ENCODE measurements around the gene ANKRD10. TPM values are rescaled to one million over a fixed set of nuclear protein-coding genes. Genes with fewer than 3 reads are reported as not detected.
A peak's percentile ranks its signal among the peaks of the same experiment; 100 is the strongest.
"Not testable (repeated sequence)": the region's sequence is repeated elsewhere in the genome, so short reads cannot be mapped to it uniquely, and the experiment has no call there.

ANKRD10 gene
- total RNA-seq, 1 donor from 2014 or later, result 134 TPM

DNA sequence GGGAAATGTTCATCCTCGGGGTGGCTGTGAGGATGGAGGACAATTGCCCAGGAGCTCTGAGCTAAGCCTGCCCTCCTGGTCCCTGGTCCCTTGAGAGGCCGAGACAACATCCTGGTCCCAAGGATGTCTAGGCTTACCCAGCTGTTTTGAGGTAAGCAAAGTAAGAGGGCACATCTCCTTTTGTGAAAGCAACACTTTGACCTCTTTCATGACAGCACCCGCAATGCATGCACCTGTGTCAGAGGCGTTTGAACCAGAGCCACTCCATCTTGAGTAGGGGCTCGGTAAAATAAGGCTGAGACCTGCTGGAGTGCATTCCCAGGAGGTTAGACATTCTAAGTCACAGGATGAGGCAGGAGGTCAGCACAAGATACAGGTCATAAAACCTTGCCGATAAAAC, 43.1 kb upstream of the ANKRD10 start:
- ATAC-seq, result no peak
- Histone ChIP-seq H3K27ac (no peak overlapping the region), H3K9me3 (no peaks in the 10 kb centered on the region), H3K36me3 (no peaks in the 10 kb centered on the region), H3K4me3 (no peak overlapping the region), H3K4me1 (no peaks in the 10 kb centered on the region), H3K27me3 (no peaks in the 10 kb centered on the region)
- DNase-seq, result no peak
- no peak for TF ChIP-seq CTCF (IDR thresholded peaks at IDR 0.05)
- intact Hi-C loops (cut with DNase I), result no loop called here

DNA sequence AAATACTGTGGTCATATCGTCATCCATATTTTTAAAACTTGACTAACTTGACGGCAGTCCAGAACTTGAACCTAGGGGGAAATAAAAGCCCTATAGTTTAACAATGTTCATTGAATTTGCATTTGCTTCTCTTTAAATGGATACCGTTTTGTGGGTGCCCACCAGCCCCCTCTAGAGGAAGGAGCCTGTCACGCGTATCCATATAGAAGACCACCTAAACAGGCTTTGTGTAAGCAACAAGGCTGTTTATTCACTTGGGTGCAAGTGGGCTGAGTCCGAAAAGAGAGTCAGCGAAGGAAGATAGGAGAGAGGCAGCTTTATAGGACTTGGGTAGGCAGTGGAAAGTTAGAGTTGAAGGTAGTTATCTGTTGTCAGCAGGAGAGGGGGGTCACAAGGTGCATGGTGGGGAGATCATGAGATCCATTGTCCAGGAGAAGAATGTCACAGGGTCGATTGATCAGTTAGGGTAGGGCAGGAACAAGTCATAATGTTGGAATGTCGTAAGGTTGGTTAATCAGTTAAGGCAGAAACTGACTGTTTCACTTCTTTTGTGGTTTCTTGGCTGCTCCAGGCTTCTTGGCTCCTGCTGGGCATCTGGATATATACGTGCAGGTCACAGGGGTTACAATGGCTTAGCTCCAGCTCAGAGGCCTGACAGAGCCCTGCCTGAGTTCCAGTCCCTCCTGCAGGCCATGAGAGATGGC, 42.5 kb upstream of the ANKRD10 start:
- Histone ChIP-seq H3K27me3 (no peaks in the 10 kb centered on the region), H3K4me3 (no peak overlapping the region), H3K27ac (no peak overlapping the region), H3K9me3 (no peaks in the 10 kb centered on the region), H3K36me3 (no peaks in the 10 kb centered on the region), H3K4me1 (no peaks in the 10 kb centered on the region)
- no peak for TF ChIP-seq CTCF (IDR thresholded peaks at IDR 0.05)
- intact Hi-C loops (cut with DNase I), result no loop called here
- ATAC-seq (no peak), DNase-seq (no peak)

GRCh38 chr13:110956216-110956615, 41.3 kb upstream of the ANKRD10 start:
- H3K4me3 ChIP-seq; H3K36me3 ChIP-seq; intact Hi-C loops (cut with DNase I); H3K27me3 ChIP-seq; H3K4me1 ChIP-seq; ATAC-seq; DNase-seq; H3K9me3 ChIP-seq; H3K27ac ChIP-seq: not testable (repeated sequence)

GRCh38 chr13:110955608-110956007, 40.7 kb upstream of the ANKRD10 start:
- ATAC-seq; H3K27me3 ChIP-seq; H3K36me3 ChIP-seq; H3K4me3 ChIP-seq; H3K9me3 ChIP-seq; intact Hi-C loops (cut with DNase I); H3K4me1 ChIP-seq; H3K27ac ChIP-seq; DNase-seq: not testable (repeated sequence)

GRCh38 chr13:110955072-110955503, 40.2 kb upstream of the ANKRD10 start:
- H3K4me1 ChIP-seq; intact Hi-C loops (cut with DNase I); H3K36me3 ChIP-seq; DNase-seq; H3K4me3 ChIP-seq; H3K27ac ChIP-seq; H3K27me3 ChIP-seq; H3K9me3 ChIP-seq: not testable (repeated sequence)
- ATAC-seq, result peak; percentile 78

- H3K9me3 ChIP-seq; intact Hi-C loops (cut with DNase I); H3K27me3 ChIP-seq; H3K36me3 ChIP-seq; ATAC-seq; H3K27ac ChIP-seq; DNase-seq; H3K4me1 ChIP-seq; H3K4me3 ChIP-seq: not testable (repeated sequence)
Observed at GRCh38 chr13:110954533-110954920, 39.7 kb upstream of the ANKRD10 start.

DNA sequence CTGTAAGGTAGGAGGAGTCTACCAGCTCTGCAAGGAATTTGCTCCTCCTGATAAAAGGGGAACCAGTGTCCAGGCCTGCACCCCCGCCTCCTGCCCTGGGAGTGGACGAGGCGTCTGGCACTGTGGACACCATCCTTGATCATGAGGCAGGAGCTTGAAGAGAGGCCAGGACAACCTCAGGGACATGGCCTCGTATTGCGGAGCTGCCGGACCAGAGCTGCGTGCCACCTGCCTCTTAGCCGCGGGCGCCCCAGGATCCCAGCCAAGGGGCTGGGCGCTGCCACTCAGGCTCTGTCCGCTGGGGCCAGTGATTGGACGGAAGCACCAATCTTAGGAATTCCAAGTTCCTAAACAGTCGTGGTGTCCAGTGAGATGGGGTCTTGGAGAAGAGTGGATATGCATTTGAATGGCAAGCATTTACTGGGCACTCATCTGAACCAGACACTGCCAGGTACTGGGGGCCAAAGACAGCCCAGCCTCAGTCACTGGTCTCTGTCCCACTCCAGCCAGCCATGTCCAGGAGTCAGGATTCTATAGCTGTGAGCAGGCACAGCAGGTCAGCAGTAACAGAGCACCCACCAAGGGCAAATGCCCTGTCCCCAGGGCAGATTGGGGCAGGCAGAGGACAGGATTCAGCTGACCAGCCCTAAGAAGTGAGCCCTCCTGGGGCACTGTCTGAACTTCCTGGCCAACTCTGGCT, 39.1 kb upstream of the ANKRD10 start:
- H3K4me3 ChIP-seq, result no peak overlapping the region
- H3K36me3 ChIP-seq, result no peaks in the 10 kb centered on the region
- TF ChIP-seq CTCF (IDR thresholded peaks at IDR 0.05), result no peak
- no peaks in the 10 kb centered on the region for H3K9me3 ChIP-seq
- ATAC-seq (no peak), DNase-seq (no peak)
- H3K27ac ChIP-seq, result no peak overlapping the region
- intact Hi-C loops (cut with DNase I), result no loop called here
- no peaks in the 10 kb centered on the region for H3K27me3 ChIP-seq
- no peaks in the 10 kb centered on the region for H3K4me1 ChIP-seq

Data from upper lobe of right lung (tissue), 1 donor.